IMR-90 (cell line): ENCODE results near the gene LTBP2. TPM values are rescaled to one million over a fixed set of nuclear protein-coding genes. Genes with fewer than 3 reads are reported as not detected.
A peak's percentile ranks its signal among the peaks of the same experiment; 100 is the strongest.

Experiments used
- ATAC-seq: fragments of 200-7000 bp; cut with Tn5 transposase; 2 replicates; pipeline ENCODE4 v1.9.1; 2020; ENCODE audit warnings: low read depth, mild to moderate bottlenecking, moderate library complexity
- BruUV-seq: library from RNA; stranded (reverse); fragments of 400-500 nt; replicated peaks from 2 replicates; lab custom pipeline; 2021; lab: Mats Ljungman, UMichigan
- CTCF ChIA-PET: fragments of 300-600 bp; formaldehyde crosslinking; extraction: SDS; loops from one replicate; lab custom pipeline; 2021; ENCODE audit warnings: antibody characterized with exemption; lab: Yijun Ruan, JAX
- POLR2A ChIA-PET: fragments of 300-600 bp; sonication (Branson Sonifier 250); formaldehyde crosslinking; loops from one replicate; lab custom pipeline; 2022; ENCODE audit warnings: antibody characterized with exemption; ENCODE audit not compliant: unreplicated experiment; lab: Charles Lee
- DNase-seq: peaks from one replicate; pipeline ENCODE4 v3.0.0; 2013
- H2AFZ ChIP-seq: replicated peaks from 2 replicates; pipeline ENCODE3; 2013; ENCODE audit warnings: low read length, mild to moderate bottlenecking; ENCODE audit not compliant: poor library complexity
- H2AK5ac ChIP-seq: 2 replicates; pipeline ENCODE4 v1.6.1; 2013; ENCODE audit warnings: low read depth, low read length, inconsistent platforms
- H2AK9ac ChIP-seq: replicated peaks from 2 replicates; pipeline ENCODE3; 2013; ENCODE audit warnings: mild to moderate bottlenecking, low read depth, low read length, moderate library complexity; ENCODE audit not compliant: poor library complexity
- H2BK120ac ChIP-seq: 2 replicates; pipeline ENCODE4 v1.6.1; 2013; ENCODE audit warnings: low read depth, low read length, inconsistent platforms
- H2BK15ac ChIP-seq: 3 replicates; pipeline ENCODE4 v1.6.1; 2013; ENCODE audit warnings: low read depth, low read length, inconsistent platforms
- H2BK20ac ChIP-seq: 2 replicates; pipeline ENCODE4 v1.6.1; 2013; ENCODE audit warnings: low read depth, mild to moderate bottlenecking, inconsistent platforms, low read length, moderate library complexity
- H2BK5ac ChIP-seq: 2 replicates; pipeline ENCODE4 v1.6.1; 2013; ENCODE audit warnings: mild to moderate bottlenecking, low read depth, low read length, inconsistent platforms; ENCODE audit not compliant: poor library complexity, severe bottlenecking
- H3K14ac ChIP-seq: replicated peaks from 2 replicates; pipeline ENCODE4 v1.6.1; 2013; ENCODE audit warnings: low read depth, low read length, inconsistent platforms
- H3K18ac ChIP-seq: 2 replicates; pipeline ENCODE4 v1.6.1; 2013; ENCODE audit warnings: low read depth, low read length, control low read depth
- H3K23ac ChIP-seq: 2 replicates; pipeline ENCODE4 v1.6.1; 2013; ENCODE audit warnings: low read depth, low read length, inconsistent platforms
- H3K27ac ChIP-seq: 2 replicates; pipeline ENCODE4 v1.5.1; 2013; ENCODE audit warnings: mild to moderate bottlenecking, control low read depth, low read length; ENCODE audit not compliant: insufficient read depth
- H3K27me3 ChIP-seq: 2 replicates; pipeline ENCODE4 v1.6.1; 2013; ENCODE audit warnings: low read length; ENCODE audit not compliant: control insufficient read depth, insufficient read depth
- H3K36me3 ChIP-seq: 2 replicates; pipeline ENCODE4 v1.6.1; 2013; ENCODE audit warnings: low read length, mixed read lengths; ENCODE audit not compliant: control insufficient read depth, insufficient read depth
- H3K4ac ChIP-seq: 2 replicates; pipeline ENCODE4 v1.6.1; 2013; ENCODE audit warnings: low read depth, low read length, inconsistent platforms
- H3K4me1 ChIP-seq: 2 replicates; pipeline ENCODE4 v1.6.1; 2013; ENCODE audit warnings: low read length, mixed read lengths; ENCODE audit not compliant: control insufficient read depth, insufficient read depth
- H3K4me2 ChIP-seq: 2 replicates; pipeline ENCODE4 v1.6.1; 2013; ENCODE audit warnings: low read depth, mild to moderate bottlenecking, control low read depth, low read length, moderate library complexity
- H3K4me3 ChIP-seq: 2 replicates; pipeline ENCODE4 v1.5.1; 2013; ENCODE audit warnings: low read depth, mild to moderate bottlenecking, control low read depth, low read length, moderate library complexity; ENCODE audit not compliant: insufficient read depth
- H3K56ac ChIP-seq: 2 replicates; pipeline ENCODE4 v1.6.1; 2013; ENCODE audit warnings: low read length, inconsistent platforms; ENCODE audit not compliant: insufficient read depth; ENCODE audit errors: extremely low read depth
- H3K79me1 ChIP-seq, 2 experiments: 2 replicates each; pipeline ENCODE4 v1.6.1; 2013; ENCODE audit warnings: low read length in 2 of 2, inconsistent platforms in 1 of 2, low read depth in 1 of 2
- H3K9ac ChIP-seq: 2 replicates; pipeline ENCODE4 v1.6.1; 2013; ENCODE audit warnings: low read depth, low read length, control low read depth
- H3K9me1 ChIP-seq: 2 replicates; pipeline ENCODE4 v1.6.1; 2013; ENCODE audit warnings: low read length, inconsistent platforms; ENCODE audit not compliant: insufficient read depth
- H3K9me3 ChIP-seq: 2 replicates; pipeline ENCODE4 v1.6.1; 2013; ENCODE audit warnings: low read length; ENCODE audit not compliant: control insufficient read depth, insufficient read depth
- H4K20me1 ChIP-seq: 2 replicates; pipeline ENCODE4 v1.6.1; 2013; ENCODE audit warnings: low read length, inconsistent platforms; ENCODE audit not compliant: insufficient read depth
- H4K5ac ChIP-seq: 2 replicates; pipeline ENCODE4 v1.6.1; 2013; ENCODE audit warnings: mild to moderate bottlenecking, low read depth, low read length, control low read depth
- H4K8ac ChIP-seq, 2 experiments: 2 replicates each; pipeline ENCODE4 v1.6.1; 2013; ENCODE audit warnings: low read depth in 2 of 2, low read length in 2 of 2, control low read depth in 1 of 2, inconsistent platforms in 1 of 2
- H4K91ac ChIP-seq: 2 replicates; pipeline ENCODE4 v1.6.1; 2013; ENCODE audit warnings: low read depth, low read length, inconsistent platforms; ENCODE audit not compliant: insufficient read depth
- BHLHE40 ChIP-seq: fragments of 150-350 bp; IDR thresholded peaks from 2 replicates; pipeline ENCODE4 v1.6.1; 2016; ENCODE audit warnings: mild to moderate bottlenecking, low read depth, low read length
- CEBPB ChIP-seq: IDR thresholded peaks from 2 replicates; pipeline ENCODE4 v1.6.1; 2012; ENCODE audit warnings: low read depth, low read length, improper control_type of control experiment
- CHD1 ChIP-seq: IDR thresholded peaks from 2 replicates; pipeline ENCODE4 v1.6.1; 2012; ENCODE audit warnings: low read depth, low read length, improper control_type of control experiment
- ELK1 ChIP-seq: fragments of 150-350 bp; IDR thresholded peaks from 2 replicates; pipeline ENCODE4 v1.6.1; 2016; ENCODE audit warnings: low read depth, mild to moderate bottlenecking, low read length, moderate library complexity, borderline replicate concordance
- MAFK ChIP-seq: IDR thresholded peaks from 2 replicates; pipeline ENCODE4 v1.6.1; 2012; ENCODE audit warnings: low read depth, low read length, improper control_type of control experiment
- MAZ ChIP-seq: IDR thresholded peaks from 2 replicates; pipeline ENCODE4 v1.6.1; 2012; ENCODE audit warnings: low read depth, mild to moderate bottlenecking, low read length, improper control_type of control experiment, moderate library complexity, borderline replicate concordance
- MXI1 ChIP-seq: IDR thresholded peaks from 2 replicates; pipeline ENCODE4 v1.6.1; 2012; ENCODE audit warnings: low read depth, mild to moderate bottlenecking, low read length, moderate library complexity, borderline replicate concordance
- NFE2L2 ChIP-seq: fragments of 150-350 bp; IDR thresholded peaks from 2 replicates; pipeline ENCODE4 v1.6.1; 2016; ENCODE audit warnings: low read depth, mild to moderate bottlenecking, low read length
- POLR2A ChIP-seq: IDR thresholded peaks from 2 replicates; pipeline ENCODE4 v1.6.1; 2012; ENCODE audit warnings: mild to moderate bottlenecking, low read depth, low read length
- RAD21 ChIP-seq: IDR thresholded peaks from 2 replicates; pipeline ENCODE4 v1.6.1; 2012; ENCODE audit warnings: low read length, improper control_type of control experiment
- RFX5 ChIP-seq: IDR thresholded peaks from 2 replicates; pipeline ENCODE4 v1.8.0; 2012; ENCODE audit warnings: low read depth, mild to moderate bottlenecking, low read length, moderate library complexity
- SMC3 ChIP-seq: fragments of 150-350 bp; IDR thresholded peaks from 2 replicates; pipeline ENCODE4 v1.6.1; 2016; ENCODE audit warnings: low read depth, mild to moderate bottlenecking, antibody characterized with exemption, low read length, moderate library complexity
- WGBS, 2 experiments: methylation state at CpG; one replicate each; pipeline versions ENCODE4 v1.1.5 to v1.1.7; 2013; ENCODE audit warnings: missing lambda C conversion rate in 2 of 2; ENCODE audit not compliant: insufficient read length in 1 of 2; ENCODE audit errors: extremely low coverage in 2 of 2; 5-methylcytosine and 5-hydroxymethylcytosine counted together
- dilution Hi-C: fragments of 300-500 bp; cut with HindIII; formaldehyde crosslinking; loops from one replicate; pipeline ENCODE4 v1.14.3; 2018; ENCODE audit warnings: low sequenced_read_pairs; ENCODE audit not compliant: unreplicated experiment
- in situ Hi-C: fragments of 300-500 bp; cut with MboI; formaldehyde crosslinking; loops from 3 replicates; pipeline ENCODE4 v1.14.3; 2019; ENCODE audit warnings: low sequenced_read_pairs, inconsistent platforms, mixed read lengths
- intact Hi-C: fragments of 100-400 bp; cut with micrococcal nuclease; formaldehyde crosslinking; loops from 2 replicates; pipeline ENCODE4 v1.10.0; 2022
- polyA plus RNA-seq, 3 experiments: library from polyadenylated mRNA; depleted of rRNA; stranded (reverse); fragments of >200 nt; gene quantifications; 2 replicates each; pipeline ENCODE4 v1.2.3, GENCODE V29; 2012; ENCODE audit warnings: low replicate concordance in 1 of 3
- total RNA-seq: library from RNA; depleted of rRNA; stranded (reverse); fragments of >200 nt; gene quantifications from 2 replicates; pipeline ENCODE4 v1.2.3, GENCODE V29; 2012
- TF ChIP-seq, protein P1 (sequence below): conservative IDR thresholded peaks from 2 replicates; pipeline ENCODE4 v1.5.1; 2012; ENCODE audit warnings: mild to moderate bottlenecking, low read depth, low read length, improper control_type of control experiment

Gene LTBP2
- total and polyA plus RNA-seq, 2 of the 4 experiments (the other 2 are of a cell fraction), result 23.8 to 79.3 TPM

GRCh38 chr14:74593241-74593953, 18.6 kb downstream of the LTBP2 start (continued):
- no peak for TF ChIP-seq NFE2L2
- no peak for TF ChIP-seq MAFK

DNA sequence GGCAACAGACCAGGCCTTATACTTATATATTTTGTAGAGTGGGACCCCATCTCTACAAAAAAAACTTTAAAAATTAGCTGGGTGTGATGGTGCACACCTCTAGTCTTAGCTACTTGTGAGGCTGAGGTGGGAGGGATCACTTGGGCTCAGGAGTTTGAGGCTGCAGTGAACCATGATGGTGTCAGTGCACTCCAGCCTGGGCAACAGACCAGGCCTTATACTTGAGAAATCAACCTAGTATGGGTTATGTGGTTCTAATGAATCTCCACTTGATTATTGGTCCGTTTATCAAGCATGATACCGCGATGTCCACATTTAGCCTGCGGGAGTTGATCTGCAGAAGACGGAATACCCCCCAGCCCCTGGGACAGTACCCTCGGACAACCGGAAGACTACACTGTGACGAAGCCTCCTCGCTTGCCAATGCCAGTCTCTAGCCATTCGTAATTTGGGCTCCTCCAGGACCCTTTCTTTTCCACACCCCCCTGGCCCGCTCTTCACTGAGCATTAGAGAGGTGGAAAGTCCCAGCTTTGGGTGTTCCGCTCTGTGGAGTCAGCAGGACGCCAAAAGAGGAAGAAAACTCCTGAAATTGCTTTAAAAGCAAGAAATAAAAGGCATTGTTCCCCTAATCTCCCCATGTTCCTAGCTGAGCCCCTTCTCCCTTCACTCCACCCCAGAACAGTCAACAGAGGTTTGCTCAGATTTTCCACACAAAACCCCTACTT, 19.4 kb downstream of the LTBP2 start:
- POLR2A ChIA-PET, result no interaction called here
- in situ Hi-C loops, result no loop called here
- H3K27ac ChIP-seq, result peak overlapping the region; percentile 65; the same call in 1 of the 2 replicates
- TF ChIP-seq POLR2A, result no peak
- no peak for TF ChIP-seq BHLHE40
- TF ChIP-seq RAD21, result no peak
- TF ChIP-seq, protein P1, sequence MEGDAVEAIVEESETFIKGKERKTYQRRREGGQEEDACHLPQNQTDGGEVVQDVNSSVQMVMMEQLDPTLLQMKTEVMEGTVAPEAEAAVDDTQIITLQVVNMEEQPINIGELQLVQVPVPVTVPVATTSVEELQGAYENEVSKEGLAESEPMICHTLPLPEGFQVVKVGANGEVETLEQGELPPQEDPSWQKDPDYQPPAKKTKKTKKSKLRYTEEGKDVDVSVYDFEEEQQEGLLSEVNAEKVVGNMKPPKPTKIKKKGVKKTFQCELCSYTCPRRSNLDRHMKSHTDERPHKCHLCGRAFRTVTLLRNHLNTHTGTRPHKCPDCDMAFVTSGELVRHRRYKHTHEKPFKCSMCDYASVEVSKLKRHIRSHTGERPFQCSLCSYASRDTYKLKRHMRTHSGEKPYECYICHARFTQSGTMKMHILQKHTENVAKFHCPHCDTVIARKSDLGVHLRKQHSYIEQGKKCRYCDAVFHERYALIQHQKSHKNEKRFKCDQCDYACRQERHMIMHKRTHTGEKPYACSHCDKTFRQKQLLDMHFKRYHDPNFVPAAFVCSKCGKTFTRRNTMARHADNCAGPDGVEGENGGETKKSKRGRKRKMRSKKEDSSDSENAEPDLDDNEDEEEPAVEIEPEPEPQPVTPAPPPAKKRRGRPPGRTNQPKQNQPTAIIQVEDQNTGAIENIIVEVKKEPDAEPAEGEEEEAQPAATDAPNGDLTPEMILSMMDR, result no peak
- no peak for TF ChIP-seq SMC3
- no peak for TF ChIP-seq CEBPB
- no peak for TF ChIP-seq ELK1
- no peak for TF ChIP-seq MXI1
- no peak for TF ChIP-seq MAZ
- no peak for TF ChIP-seq MAFK
- TF ChIP-seq RFX5, result no peak
- TF ChIP-seq CHD1, result no peak

More for the DNA sequence above, 19.4 kb downstream of the LTBP2 start:
- Histone ChIP-seq H2AFZ (no peak overlapping the region), H2BK15ac (peak overlapping the region; percentile 74; the same call in 2 of the 3 replicates), H2BK5ac (peak overlapping the region; percentile 70), H4K5ac (peak overlapping the region; percentile 80), H2BK20ac (peak overlapping the region; percentile 82), H3K79me1 (peaks cover 41 to 95% of the 10 kb centered on the region in 2 experiments), H3K14ac (peak overlapping the region; percentile 62), H2BK120ac (peak overlapping the region; percentile 86), H2AK5ac (peak overlapping the region; percentile 84), H3K18ac (peak overlapping the region; percentile 68), H3K27me3 (no peaks in the 10 kb centered on the region), H2AK9ac (no peak overlapping the region), H4K8ac (peak overlapping the region; percentile 15 to 91; a peak in 2 of 4 replicates), H3K56ac (no peak overlapping the region), H3K4me2 (no peak overlapping the region), H4K91ac (peak overlapping the region; percentile 41), H3K4me3 (no peak overlapping the region), H3K4me1 (peaks cover 46% of the 10 kb centered on the region), H3K9me3 (no peaks in the 10 kb centered on the region), H4K20me1 (no peaks in the 10 kb centered on the region), H3K9ac (no peak overlapping the region), H3K9me1 (peaks cover 58% of the 10 kb centered on the region), H3K4ac (peak overlapping the region; percentile 95), H3K36me3 (no peaks in the 10 kb centered on the region), H3K23ac (peak overlapping the region; percentile 82; the same call in 1 of the 2 replicates)
- CTCF ChIA-PET, result interaction anchor here (0.5 kb wide), 1 partner anchor 574 kb away, joined by 4 read pairs; no protein-coding TSS in a partner anchor
- ATAC-seq (no peak), DNase-seq (no peak)
- BruUV-seq, result no TSS peak
- dilution Hi-C loops (no loop called here), intact Hi-C loops (no loop called here)
- 93% methylated on average over 7 of the region's 13 CpGs; no CpG with 5 or more reads in 1 of the 2 experiments for WGBS, 2 experiments
